Cardiac septum (tissue), 1 donor: ENCODE data around the gene ARFRP1. TPM values are rescaled to one million over a fixed set of nuclear protein-coding genes. Genes with fewer than 3 reads are reported as not detected.

Source experiments
- DNase-seq: peaks from one replicate; pipeline ENCODE4 v3.0.0-alpha.2; 2020; ENCODE audit warnings: low spot score
- intact Hi-C: fragments of 100-400 bp; cut with DNase I; formaldehyde crosslinking; loops from one replicate; pipeline ENCODE4 v1.14.0; 2022
- long read RNA-seq: library from polyadenylated mRNA; unstranded; transcript quantifications from one replicate; pipeline ENCODE4 v2.0.0, GENCODE V29; 2021
- total RNA-seq: library from RNA; stranded (reverse); fragmentation: NEBNext Ultra II Directional; extraction: Animal tissue kit (Norgen Biotek cat#: 25700); gene quantifications from one replicate; pipeline ENCODE4 v1.2.1, GENCODE V29; 2021
- donor health status: DM: no; HTN: no; CAD: no.

The ARFRP1 gene, protein sequence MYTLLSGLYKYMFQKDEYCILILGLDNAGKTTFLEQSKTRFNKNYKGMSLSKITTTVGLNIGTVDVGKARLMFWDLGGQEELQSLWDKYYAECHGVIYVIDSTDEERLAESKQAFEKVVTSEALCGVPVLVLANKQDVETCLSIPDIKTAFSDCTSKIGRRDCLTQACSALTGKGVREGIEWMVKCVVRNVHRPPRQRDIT
- 40.3 TPM for total RNA-seq
- long read RNA-seq, transcript ARFRP1-207 (7 exons, 1,698 nt), result minor isoform, 6 of 111 reads
- long read RNA-seq, transcript ARFRP1-214 (8 exons, 2,559 nt), result major isoform, 26 of 111 reads
- long read RNA-seq, partial matches to known transcripts, result 4 of 111 reads
- long read RNA-seq, other reads (novel, unspliced or antisense), result 66 of 111 reads

DNA sequence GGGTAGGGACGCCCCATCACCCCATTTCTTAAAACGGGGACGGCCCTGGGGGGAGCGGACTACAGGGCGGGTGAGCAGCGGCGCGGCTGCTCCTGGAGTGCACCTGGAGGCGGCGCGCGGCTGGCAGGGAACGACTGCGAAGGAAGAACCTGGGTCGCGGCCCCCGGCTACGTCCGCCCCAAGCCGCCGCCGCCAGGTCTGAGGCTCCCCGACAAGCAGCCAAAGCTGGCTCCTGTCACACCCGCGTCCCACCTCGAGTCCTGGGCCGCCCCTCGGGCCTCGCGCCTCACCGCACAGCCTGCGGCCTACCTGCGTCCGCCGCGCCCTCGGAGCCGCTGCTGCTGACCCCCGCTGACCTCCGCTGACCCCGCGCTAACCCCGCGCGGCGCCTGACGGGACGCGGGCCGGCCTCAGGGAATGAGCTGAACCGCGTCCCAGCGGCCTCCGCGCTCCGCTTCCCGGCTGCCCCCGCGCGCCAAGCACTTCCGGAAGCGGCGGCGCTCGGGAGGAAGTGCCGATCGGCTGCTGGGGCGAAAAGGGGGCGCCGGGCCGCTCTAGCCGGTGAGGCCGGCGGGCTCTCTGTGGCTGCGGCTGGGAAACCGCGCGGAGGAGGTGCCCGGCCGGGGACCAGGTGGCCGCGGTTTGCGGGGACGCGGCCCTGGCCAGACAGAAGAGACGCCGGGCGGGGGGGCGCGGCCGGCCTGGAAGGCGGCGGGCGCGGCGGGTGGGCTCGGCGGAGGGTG is at the start of gene ARFRP1, which contains the start of gene ZGPAT:
TSS of gene ARFRP1 (minus strand) at position 419 of the 743 bp plus-strand sequence. CDS start 885 bp downstream, outside the sequence.
TSS of gene ZGPAT (plus strand) at position 482 of the 743 bp plus-strand sequence. CDS start 542 bp downstream, outside the sequence.
- peak; percentile 96 for DNase-seq
- intact Hi-C loops, result loop anchor here (2.0 kb wide), 1 partner anchor 49 kb away; the partner anchor contains the start of gene RTEL1

DNA sequence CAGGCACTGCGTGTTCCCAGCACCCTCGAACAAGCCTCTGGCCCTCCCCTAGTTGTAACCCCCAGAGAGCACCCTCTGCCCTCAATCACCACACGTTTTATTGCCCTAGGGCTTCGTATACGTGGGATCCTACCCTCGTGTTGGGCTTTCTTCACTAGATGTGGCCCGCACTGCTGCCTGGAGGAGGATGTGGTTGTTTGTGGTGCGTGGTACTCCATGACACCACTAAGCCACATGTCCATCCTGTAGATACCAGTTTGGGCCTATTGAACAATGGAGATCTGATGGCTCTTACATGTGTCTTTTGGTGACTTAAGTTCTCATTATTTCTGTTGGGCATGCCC is 48.8 kb upstream of the ARFRP1 start:
- intact Hi-C loops, result no loop called here
- no peak for DNase-seq

DNA sequence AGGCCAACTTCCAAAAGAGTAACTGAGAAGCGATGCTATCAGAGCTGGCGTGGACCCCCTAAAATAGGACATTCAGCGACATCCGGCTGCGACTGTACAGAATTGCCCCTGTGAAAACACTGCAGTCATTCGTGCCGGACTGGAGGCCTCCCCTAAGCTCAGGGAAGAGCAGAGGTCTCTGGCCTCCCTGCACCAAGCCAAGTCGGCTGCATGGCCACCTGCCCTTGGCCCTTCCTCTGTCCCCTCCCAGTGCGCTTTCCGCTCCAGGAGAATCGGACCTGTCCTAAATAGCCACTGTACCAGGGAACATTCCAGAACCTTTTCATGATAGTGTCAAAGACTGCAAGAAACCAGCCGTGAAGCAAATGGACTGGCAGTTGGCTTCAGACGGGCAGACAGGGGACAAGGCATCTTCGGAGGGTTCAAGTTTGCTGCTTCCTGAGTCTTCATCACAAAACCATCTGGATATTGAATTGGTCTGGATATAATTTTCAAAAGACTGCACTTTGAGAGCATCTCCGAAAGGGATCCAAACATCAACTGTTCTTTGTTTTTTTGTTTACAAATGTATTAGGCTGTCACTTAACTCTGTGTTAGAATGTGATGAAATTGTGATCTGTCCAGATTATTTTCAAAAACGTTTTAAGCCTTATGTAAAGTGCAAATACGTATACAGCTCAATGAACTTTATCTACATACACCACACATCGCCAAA is 48.3 kb upstream of the ARFRP1 start:
- intact Hi-C loops, result no loop called here
- no peak for DNase-seq

DNA sequence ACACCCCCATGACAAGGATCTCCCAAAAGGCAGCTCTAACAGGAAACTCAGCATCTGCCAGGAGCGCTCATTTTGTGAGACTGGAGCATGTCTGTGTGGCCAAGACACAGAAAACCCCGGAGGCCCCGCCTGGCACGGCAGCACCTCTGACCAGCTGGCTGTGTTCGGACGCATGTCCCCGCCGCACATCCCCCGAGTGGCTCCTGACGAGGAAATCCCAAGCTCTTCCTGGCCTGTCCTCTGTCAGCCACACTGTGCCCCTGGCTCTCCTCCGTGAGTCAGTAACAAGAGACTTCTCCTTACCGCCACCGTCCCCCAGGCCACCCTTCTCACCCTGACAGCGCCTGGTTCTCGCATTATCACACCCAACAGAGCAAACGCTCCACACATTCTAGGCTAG is 46.2 kb upstream of the ARFRP1 start:
- intact Hi-C loops, result no loop called here
- no peak for DNase-seq

DNA sequence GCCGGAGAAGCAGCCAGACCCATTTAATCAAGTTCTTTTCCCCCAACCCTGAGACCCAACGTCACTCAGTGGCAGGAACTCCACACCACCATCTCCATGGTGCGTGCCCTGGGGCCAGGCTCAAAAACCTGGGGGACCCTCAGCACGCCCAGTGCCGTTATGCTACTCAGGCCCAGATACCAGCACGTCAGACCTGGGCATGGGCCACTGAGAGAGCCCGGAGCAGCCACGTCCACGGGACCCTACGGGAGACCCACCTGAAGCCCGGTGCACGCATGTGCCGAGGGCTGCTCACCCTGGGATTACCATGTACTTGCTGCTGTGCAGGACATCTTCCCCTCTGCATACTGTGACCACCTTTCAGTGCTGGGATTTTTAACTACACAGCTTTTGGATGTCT is 45.6 kb upstream of the ARFRP1 start:
- no peak for DNase-seq
- intact Hi-C loops, result no loop called here

DNA sequence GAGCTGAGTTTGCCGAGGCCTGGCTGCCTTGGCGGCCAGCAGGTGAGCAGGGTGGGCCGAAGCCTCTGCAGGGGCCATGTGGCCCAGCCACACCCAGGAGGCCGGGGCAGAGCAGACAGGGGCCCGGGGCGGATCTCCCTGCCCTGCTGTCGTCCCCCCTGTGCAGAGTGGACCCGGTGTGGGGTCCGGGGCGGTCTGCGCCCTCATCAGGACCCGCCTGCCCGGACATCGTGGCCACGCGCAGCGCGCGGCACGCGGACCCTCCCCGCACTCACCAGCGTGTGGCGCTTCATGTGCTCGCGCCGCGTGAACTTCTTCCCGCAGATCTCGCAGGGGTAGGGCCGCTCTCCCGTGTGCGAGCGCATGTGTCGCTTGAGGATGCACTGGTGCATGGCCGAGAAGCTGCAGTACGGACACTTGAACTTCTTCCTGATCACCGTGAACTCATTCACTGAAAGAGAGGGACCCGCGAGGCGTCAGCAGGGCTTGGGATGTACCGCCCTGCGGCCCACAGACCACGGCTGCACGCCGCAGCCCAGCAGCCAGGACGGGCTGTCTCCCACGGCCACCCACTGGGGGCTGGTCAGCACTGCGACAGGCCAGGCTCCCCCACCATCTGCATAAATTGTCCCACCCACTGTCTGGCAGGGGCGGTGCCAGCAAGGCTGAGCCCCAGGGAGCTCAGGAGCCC is 44.8 kb upstream of the ARFRP1 start:
- intact Hi-C loops, result no loop called here
- DNase-seq, result no peak

DNA sequence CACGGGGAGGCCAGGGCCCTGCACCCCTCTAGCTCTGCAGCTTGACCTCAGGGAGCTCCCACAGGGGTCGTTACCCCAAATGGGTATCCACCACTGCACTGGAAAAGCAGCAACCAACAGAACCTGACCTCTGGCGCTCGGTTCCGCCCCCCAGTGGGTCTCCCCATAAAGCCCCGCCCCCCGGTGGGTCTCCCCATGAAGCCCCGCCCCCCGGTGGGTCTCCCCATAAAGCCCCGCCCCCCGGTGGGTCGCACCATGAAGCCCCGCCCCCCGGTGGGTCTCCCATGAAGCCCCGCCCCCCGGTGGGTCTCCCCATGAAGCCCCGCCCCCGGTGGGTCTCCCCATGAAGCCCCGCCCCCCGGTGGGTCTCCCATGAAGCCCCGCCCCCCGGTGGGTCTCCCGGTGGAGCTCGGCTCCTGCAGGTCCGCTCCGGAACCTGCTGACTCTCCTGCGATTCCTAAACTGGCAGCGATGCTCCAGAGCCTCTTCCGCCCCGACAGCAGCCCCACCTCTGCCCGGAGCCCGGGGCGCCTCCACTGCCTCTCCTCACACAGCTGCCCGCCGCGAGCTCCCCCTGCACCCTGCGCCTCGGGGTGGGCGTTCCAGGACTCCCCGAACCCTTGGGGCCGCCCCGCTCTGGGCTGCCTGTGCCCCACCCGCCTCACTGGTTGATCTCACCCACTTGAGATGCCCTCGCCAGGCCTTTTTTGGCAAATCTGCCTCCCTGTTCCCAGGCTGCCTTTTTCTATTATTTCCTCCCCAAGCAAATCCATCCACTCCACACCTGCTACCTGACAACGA is 43.9 kb upstream of the ARFRP1 start:
- DNase-seq, result no peak
- intact Hi-C loops, result no loop called here

DNA sequence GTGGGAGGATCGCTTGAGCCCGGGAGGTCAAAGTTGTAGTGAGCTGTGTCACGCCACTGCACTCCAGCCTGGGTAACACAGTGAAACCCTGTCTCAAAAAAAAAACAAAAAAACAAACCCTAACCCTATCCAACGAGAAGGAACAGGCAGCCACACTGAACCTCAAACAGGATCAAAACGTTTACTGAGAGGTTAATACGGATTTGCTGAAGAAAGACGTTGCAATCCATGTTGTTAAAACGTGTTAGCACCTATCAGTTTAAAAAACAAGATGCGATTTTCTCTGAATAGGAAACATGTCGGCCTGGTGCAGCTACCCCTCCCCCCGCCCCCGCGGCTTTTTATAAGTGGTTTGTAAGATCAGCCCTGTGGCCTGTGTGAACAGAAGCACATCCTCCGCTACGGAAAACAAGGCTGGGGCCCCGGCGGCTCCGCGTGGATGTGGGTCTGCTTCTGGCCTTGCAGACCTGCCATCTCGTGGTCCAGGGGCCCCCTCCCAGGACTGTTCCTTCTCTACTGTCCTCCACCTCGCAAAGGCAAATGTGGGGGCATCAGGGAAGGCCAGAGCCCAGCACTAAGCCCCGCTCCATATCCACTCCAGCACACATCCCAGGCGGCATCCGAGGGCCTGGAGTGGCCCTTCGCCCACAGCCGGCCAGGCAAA is 43.2 kb upstream of the ARFRP1 start:
- no peak for DNase-seq
- intact Hi-C loops, result no loop called here

DNA sequence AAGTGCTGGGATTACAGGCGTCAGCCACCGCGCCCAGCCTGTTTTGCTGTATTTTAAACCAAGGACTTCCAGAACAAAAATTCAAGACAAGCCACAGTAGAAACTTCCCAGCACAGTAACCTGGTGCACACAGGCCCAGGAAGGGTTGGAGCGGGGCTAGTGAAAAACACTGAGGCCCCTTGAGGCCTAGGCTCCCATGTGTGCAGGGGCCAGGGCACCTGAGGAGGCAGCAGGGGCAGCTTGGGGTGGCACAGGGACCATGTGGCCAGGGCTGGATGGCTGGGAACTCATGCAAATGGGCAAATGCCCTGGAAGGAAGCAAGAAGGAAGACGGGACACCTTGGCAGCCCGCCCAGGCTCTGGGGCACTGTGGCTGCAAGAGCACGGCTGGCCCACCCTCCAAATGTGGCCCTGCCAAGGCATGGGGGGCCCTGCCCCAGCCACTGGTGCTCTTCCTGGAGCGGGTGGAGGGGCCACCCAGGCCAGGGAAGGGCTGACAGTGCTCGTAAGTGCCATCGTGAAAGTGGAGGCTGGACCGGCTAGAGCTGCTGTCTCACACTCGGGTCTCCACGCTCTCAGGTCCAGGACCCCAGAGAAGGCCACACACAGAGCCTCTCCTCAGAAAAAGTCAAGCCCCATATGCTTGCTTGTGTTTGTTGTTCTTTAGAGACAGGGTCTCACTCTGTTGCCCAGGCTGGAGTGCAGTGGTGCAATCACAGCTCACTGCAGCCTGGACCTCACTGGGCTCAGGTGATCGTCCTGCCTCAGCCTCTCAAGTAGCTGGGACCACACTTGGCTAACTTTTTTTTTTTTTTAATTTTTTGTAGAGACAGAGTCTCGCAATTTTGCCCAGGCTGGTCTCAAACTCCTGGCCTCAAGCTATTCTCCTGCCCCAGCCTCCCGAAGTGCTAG is 42.1 kb upstream of the ARFRP1 start:
- intact Hi-C loops, result no loop called here
- no peak for DNase-seq

DNA sequence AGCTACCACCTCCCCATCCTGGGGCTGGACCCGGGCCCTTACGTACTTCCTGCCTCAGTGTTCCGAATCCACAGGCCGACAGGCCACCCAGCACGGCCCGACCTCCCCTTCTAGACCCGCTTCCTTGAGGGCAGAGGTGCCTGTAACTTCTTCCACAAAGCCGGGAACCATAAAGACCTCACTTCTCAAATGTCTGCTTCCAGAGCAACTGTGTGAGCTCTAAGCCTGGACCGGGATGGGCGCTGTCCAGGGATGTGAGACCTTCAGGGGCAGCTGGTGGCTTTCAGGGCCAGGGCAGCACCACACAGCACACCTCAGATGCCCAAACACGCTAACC is 41.1 kb upstream of the ARFRP1 start:
- intact Hi-C loops, result no loop called here
- DNase-seq, result peak; percentile 55

DNA sequence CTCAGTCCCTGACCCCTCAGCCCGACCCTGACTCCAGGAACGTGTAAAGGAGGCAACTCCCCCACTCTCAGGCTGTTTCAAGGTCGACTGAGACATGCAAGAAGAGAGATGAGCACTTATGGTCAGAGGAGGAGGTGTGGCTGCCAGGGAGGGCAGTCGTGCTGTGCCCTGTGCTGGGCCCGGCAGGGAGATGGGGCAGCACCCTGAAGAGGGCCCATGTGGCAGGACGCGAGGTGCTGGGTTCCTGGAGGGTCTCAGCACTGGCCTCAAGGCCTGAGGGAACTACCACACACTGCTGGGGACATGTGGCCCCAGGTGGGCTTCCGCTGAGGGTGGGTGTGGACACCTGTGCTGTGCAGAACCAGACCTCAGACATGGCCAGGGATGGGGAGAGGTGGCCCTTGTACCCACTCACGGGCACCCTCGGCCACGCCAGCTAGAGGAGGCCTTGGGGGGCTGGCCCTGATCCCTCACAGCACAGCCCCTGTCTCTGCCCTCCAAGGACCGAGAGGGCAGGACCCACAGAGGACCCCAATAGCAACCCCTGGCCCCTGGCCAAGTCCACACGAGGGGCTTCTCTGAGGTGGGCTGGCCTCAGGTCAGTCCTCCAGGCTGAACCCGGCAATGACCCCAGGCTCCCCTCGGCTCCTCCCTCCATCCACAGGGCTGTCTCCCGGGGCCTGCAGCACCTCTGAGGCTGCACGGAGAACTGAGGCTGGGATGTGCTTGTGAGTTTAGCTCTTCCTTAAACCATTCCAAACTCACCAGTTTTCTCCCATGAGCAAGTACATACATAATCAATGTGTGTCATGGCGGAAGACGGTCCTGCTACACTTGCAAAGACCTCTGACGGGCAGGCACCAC is 40.5 kb upstream of the ARFRP1 start:
- DNase-seq, result peak; percentile 74

DNA sequence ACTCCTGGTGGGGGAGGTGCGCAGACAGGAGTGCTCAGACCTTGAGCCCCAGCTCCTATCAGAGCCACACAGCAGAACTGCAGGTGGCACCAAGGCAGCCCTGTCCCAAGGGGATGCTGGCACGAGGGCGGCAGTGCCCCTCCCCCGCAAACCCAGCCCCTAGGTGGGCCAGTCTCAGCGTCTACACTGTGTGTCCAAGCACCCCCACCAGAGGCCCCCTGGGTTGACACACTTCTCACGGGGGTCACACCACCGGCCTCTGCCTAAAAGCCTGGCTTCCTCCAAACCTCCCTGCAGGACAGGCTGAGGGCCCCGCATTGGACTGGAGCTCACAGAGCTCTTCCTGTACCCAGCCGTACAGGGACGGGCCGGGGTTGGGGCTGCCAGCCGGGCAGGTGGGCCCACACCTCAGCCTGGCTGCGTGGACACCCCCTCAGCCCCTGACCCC is 39.9 kb upstream of the ARFRP1 start:
- intact Hi-C loops, result no loop called here
- peak; percentile 67 for DNase-seq

More for the DNA sequence above, 40.5 kb upstream of the ARFRP1 start:
- intact Hi-C loops, result no loop called here

DNA sequence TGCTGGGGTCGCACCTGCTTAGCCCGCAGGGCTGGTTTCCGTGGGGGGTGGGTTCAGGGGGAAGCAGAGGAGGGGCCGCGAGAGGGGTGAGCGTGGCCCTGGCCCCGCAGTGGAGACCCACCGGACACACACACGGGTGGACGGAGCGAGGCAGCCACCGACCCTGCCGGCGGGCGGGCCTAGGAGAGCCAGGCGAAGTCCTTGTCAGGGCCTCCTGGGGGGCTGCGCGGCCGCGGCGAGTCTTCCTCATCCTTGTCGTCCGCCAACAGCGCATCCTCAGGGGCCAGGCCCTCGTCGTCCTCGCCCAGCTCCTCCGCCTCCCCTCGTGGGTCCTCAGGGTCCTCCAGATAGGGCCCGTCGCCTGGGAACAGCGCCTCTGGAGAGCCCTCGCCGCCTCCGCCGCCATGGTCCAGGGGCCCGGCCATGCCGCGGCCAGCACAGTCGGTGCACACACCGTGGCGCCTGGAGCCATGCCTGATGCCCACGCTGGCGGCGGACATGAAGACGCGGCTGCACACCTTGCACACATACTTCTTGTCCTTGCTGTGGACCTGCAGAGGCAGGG is 39.1 kb upstream of the ARFRP1 start:
- peak; percentile 71 for DNase-seq
- intact Hi-C loops, result no loop called here

DNA sequence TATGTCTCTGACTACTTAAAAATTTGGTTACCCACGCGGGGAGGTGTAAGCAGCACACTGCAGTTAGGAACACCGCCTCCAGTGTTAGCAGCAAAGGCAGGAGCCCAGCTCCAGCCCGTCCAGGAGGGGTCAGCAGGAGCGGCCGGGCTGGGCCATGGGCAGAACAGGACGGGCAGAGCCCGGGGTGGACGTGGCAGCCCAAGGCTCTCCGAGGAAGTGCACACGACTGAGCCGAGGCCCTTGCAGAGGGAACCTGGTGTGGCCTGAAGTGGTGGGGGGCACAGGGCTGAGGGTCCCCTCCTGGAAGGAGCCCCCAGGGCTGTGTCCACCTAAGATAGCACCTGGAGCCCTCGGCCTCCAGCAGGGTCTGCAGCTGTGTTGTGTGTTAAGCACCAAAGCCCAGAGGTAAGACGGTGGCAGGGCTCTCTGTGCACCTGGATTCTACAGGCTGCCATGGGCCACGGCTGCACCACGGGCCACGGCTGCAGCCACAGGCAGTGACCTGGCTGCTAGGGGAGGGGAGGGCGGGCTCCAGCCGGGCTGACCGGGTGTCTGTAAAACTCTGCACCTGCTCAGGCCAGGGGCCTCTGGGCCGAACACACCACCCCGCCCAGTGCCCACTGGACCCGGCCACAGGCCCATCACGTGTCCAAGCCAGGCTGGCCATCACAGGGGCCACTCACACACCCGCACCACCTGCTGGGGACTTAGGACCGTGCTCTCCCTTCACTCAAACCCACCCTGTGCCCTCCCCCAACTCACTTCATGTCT is 38.4 kb upstream of the ARFRP1 start:
- intact Hi-C loops, result no loop called here
- no peak for DNase-seq

DNA sequence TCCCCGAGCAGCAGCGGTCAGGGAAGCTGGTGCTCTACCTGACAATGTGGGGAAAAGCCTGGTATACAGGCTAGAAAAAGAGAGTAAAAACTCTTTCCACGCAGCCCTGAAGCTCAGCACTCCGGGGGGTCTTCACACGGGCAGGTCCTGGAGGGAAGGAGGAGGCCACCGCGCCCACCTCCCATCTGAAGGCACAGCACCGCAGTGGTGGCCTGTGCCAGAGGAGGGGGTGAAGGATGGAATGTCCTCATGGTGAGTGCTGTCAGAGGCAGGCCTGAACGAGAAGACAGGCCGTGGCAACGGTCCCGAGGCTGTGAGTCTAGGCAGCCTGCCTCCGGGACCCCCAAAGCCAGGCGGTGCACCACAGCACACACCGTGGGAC is 37.6 kb upstream of the ARFRP1 start:
- DNase-seq, result no peak
- intact Hi-C loops, result no loop called here
